ENCODE results near the gene NCOR1. TPM values are rescaled to one million over a fixed set of nuclear protein-coding genes. Genes with fewer than 3 reads are reported as not detected.
"Not testable (repeated sequence)": the region's sequence is repeated elsewhere in the genome, so short reads cannot be mapped to it uniquely, and the experiment has no call there.

The NCOR1 gene
- total and polyA plus RNA-seq, 9 donors, result 47.9 to 62.1 (median 56.4) TPM

- WGBS (ENCODE audit: insufficient coverage), result no CpG with 5 or more reads among the region's 1 CpG
- no peak overlapping the region for H3K27ac ChIP-seq (ENCODE audit: low read length)
- no peak overlapping the region for H3K4me3 ChIP-seq (ENCODE audit: low read length)
- DNase-seq, result no peak
- H3K27me3 ChIP-seq (ENCODE audit: control insufficient read depth, insufficient read depth, low read length), result no peaks in the 10 kb centered on the region
- H3K4me1 ChIP-seq (ENCODE audit: control insufficient read depth, insufficient read depth, low read length), result peaks cover 4% of the 10 kb centered on the region
- no peaks in the 10 kb centered on the region for H3K36me3 ChIP-seq (ENCODE audit: control insufficient read depth, insufficient read depth, low read length)
- no peaks in the 10 kb centered on the region for H3K9me3 ChIP-seq (replicated peaks; ENCODE audit: control insufficient read depth, low read depth, low read length)
These were observed 35.3 kb upstream of the NCOR1 start for GRCh38 chr17:16250635-16251034.

- H3K4me1 ChIP-seq (ENCODE audit: control insufficient read depth, insufficient read depth, low read length), result no peaks in the 10 kb centered on the region
- WGBS (ENCODE audit: insufficient coverage), result 100% methylated on average over 1 of the region's 7 CpGs
- no peaks in the 10 kb centered on the region for H3K36me3 ChIP-seq (ENCODE audit: control insufficient read depth, insufficient read depth, low read length)
- no peaks in the 10 kb centered on the region for H3K27me3 ChIP-seq (ENCODE audit: control insufficient read depth, insufficient read depth, low read length)
- no peak for DNase-seq
- H3K4me3 ChIP-seq (ENCODE audit: low read length), result no peak overlapping the region
- H3K9me3 ChIP-seq (replicated peaks; ENCODE audit: control insufficient read depth, low read depth, low read length), result no peaks in the 10 kb centered on the region
- H3K27ac ChIP-seq (ENCODE audit: low read length), result no peak overlapping the region
These were observed 32.3 kb upstream of the NCOR1 start for GRCh38 chr17:16247586-16247984.

- 47% methylated on average over 5 of the region's 9 CpGs for WGBS (ENCODE audit: insufficient coverage)
- Histone ChIP-seq H3K27ac (ENCODE audit: low read length) (no peak overlapping the region), H3K27me3 (ENCODE audit: control insufficient read depth, insufficient read depth, low read length) (no peaks in the 10 kb centered on the region), H3K4me3 (ENCODE audit: low read length) (no peak overlapping the region), H3K36me3 (ENCODE audit: control insufficient read depth, insufficient read depth, low read length) (no peaks in the 10 kb centered on the region), H3K4me1 (ENCODE audit: control insufficient read depth, insufficient read depth, low read length) (no peaks in the 10 kb centered on the region), H3K9me3 (replicated peaks; ENCODE audit: control insufficient read depth, low read depth, low read length) (no peaks in the 10 kb centered on the region)
- DNase-seq, result no peak
These were observed 28.6 kb upstream of the NCOR1 start for GRCh38 chr17:16243801-16244567.

- Histone ChIP-seq H3K4me1 (ENCODE audit: control insufficient read depth, insufficient read depth, low read length) (no peaks in the 10 kb centered on the region), H3K36me3 (ENCODE audit: control insufficient read depth, insufficient read depth, low read length) (no peaks in the 10 kb centered on the region), H3K27me3 (ENCODE audit: control insufficient read depth, insufficient read depth, low read length) (no peaks in the 10 kb centered on the region), H3K4me3 (ENCODE audit: low read length) (no peak overlapping the region), H3K27ac (ENCODE audit: low read length) (no peak overlapping the region), H3K9me3 (replicated peaks; ENCODE audit: control insufficient read depth, low read depth, low read length) (no peaks in the 10 kb centered on the region)
- DNase-seq, result no peak
- 13% methylated on average over 1 of the region's 5 CpGs for WGBS (ENCODE audit: insufficient coverage)
These were observed 28.1 kb upstream of the NCOR1 start for GRCh38 chr17:16243385-16243784.

GRCh38 chr17:16241906-16242399 lies 26.6 kb upstream of the NCOR1 start:
- Histone ChIP-seq H3K27me3 (ENCODE audit: control insufficient read depth, insufficient read depth, low read length) (no peaks in the 10 kb centered on the region), H3K4me1 (ENCODE audit: control insufficient read depth, insufficient read depth, low read length) (no peaks in the 10 kb centered on the region), H3K27ac (ENCODE audit: low read length) (no peak overlapping the region), H3K9me3 (replicated peaks; ENCODE audit: control insufficient read depth, low read depth, low read length) (no peaks in the 10 kb centered on the region), H3K4me3 (ENCODE audit: low read length) (no peak overlapping the region), H3K36me3 (ENCODE audit: control insufficient read depth, insufficient read depth, low read length) (no peaks in the 10 kb centered on the region)
- DNase-seq, result no peak

GRCh38 chr17:16239931-16240330 lies 24.6 kb upstream of the NCOR1 start:
- Histone ChIP-seq H3K9me3 (replicated peaks; ENCODE audit: control insufficient read depth, low read depth, low read length) (no peaks in the 10 kb centered on the region), H3K4me3 (ENCODE audit: low read length) (no peak overlapping the region), H3K4me1 (ENCODE audit: control insufficient read depth, insufficient read depth, low read length) (no peaks in the 10 kb centered on the region), H3K36me3 (ENCODE audit: control insufficient read depth, insufficient read depth, low read length) (no peaks in the 10 kb centered on the region), H3K27me3 (ENCODE audit: control insufficient read depth, insufficient read depth, low read length) (no peaks in the 10 kb centered on the region), H3K27ac (ENCODE audit: low read length) (no peak overlapping the region)
- no peak for DNase-seq
- WGBS (ENCODE audit: insufficient coverage), result 80% methylated on average over 1 of the region's 3 CpGs

- no peak for DNase-seq
- Histone ChIP-seq H3K9me3 (replicated peaks; ENCODE audit: control insufficient read depth, low read depth, low read length) (no peaks in the 10 kb centered on the region), H3K4me3 (ENCODE audit: low read length) (no peak overlapping the region), H3K27ac (ENCODE audit: low read length) (no peak overlapping the region), H3K36me3 (ENCODE audit: control insufficient read depth, insufficient read depth, low read length) (peaks cover 6% of the 10 kb centered on the region), H3K27me3 (ENCODE audit: control insufficient read depth, insufficient read depth, low read length) (no peaks in the 10 kb centered on the region), H3K4me1 (ENCODE audit: control insufficient read depth, insufficient read depth, low read length) (no peaks in the 10 kb centered on the region)
- no CpG with 5 or more reads among the region's 1 CpG for whole genome bisulfite sequencing (ENCODE audit: insufficient coverage)
These were observed 17.1 kb upstream of the NCOR1 start for GRCh38 chr17:16232391-16232790.

GRCh38 chr17:16229912-16230561 lies 14.7 kb upstream of the NCOR1 start:
- H3K27ac ChIP-seq (ENCODE audit: low read length); H3K36me3 ChIP-seq (ENCODE audit: control insufficient read depth, insufficient read depth, low read length); H3K4me1 ChIP-seq (ENCODE audit: control insufficient read depth, insufficient read depth, low read length); H3K9me3 ChIP-seq (replicated peaks; ENCODE audit: control insufficient read depth, low read depth, low read length); H3K27me3 ChIP-seq (ENCODE audit: control insufficient read depth, insufficient read depth, low read length); H3K4me3 ChIP-seq (ENCODE audit: low read length); DNase-seq: not testable (repeated sequence)
- no CpG with 5 or more reads among the region's 8 CpGs for WGBS (ENCODE audit: insufficient coverage)

- WGBS (ENCODE audit: insufficient coverage), result no CpG with 5 or more reads among the region's 3 CpGs
- no peak for DNase-seq
- Histone ChIP-seq H3K4me1 (ENCODE audit: control insufficient read depth, insufficient read depth, low read length) (peaks cover 2% of the 10 kb centered on the region), H3K9me3 (replicated peaks; ENCODE audit: control insufficient read depth, low read depth, low read length) (no peaks in the 10 kb centered on the region), H3K4me3 (ENCODE audit: low read length) (no peak overlapping the region), H3K27ac (ENCODE audit: low read length) (no peak overlapping the region), H3K36me3 (ENCODE audit: control insufficient read depth, insufficient read depth, low read length) (peaks cover 3% of the 10 kb centered on the region), H3K27me3 (ENCODE audit: control insufficient read depth, insufficient read depth, low read length) (no peaks in the 10 kb centered on the region)
These were observed 7.1 kb upstream of the NCOR1 start for GRCh38 chr17:16222406-16222805.

GRCh38 chr17:16217002-16217635 lies 1.8 kb upstream of the NCOR1 start, which contains the start of gene PIGL:
TSS of gene PIGL (plus strand) at chr17:16217210. CDS start at chr17:16217227, 17 bp downstream.
- Histone ChIP-seq H3K27me3 (ENCODE audit: control insufficient read depth, insufficient read depth, low read length) (no peaks in the 10 kb centered on the region), H3K9me3 (replicated peaks; ENCODE audit: control insufficient read depth, low read depth, low read length) (no peaks in the 10 kb centered on the region), H3K27ac (ENCODE audit: low read length) (peak within 1 kb of the TSS; percentile 98), H3K4me3 (ENCODE audit: low read length) (peak within 1 kb of the TSS; percentile 99), H3K36me3 (ENCODE audit: control insufficient read depth, insufficient read depth, low read length) (no peaks in the 10 kb centered on the region), H3K4me1 (ENCODE audit: control insufficient read depth, insufficient read depth, low read length) (peaks cover 13% of the 10 kb centered on the region)
- DNase-seq, result peak; percentile 98
- 1% methylated on average over 19 of the region's 29 CpGs for WGBS (ENCODE audit: insufficient coverage)

Data from muscle of leg (tissue), 11 donors.